GM12873 (cell line): Measurements from ENCODE around the gene RTN4R.

ENCODE experiments used
- CTCF ChIP-seq: IDR thresholded peaks from 2 replicates; pipeline ENCODE4 v1.5.1; 2012; ENCODE audit warnings: low read depth, mild to moderate bottlenecking, moderate library complexity, low read length, control low read depth; ENCODE audit not compliant: insufficient read depth; ENCODE audit errors: missing control alignments

RTN4R gene

GRCh38 chr22:20243176-20243536, 25.0 kb downstream of the RTN4R start:
- TF ChIP-seq CTCF = no peak

- no peak for TF ChIP-seq CTCF
Measured at GRCh38 chr22:20242393-20243175, 25.5 kb downstream of the RTN4R start.

- TF ChIP-seq CTCF = no peak
Measured at GRCh38 chr22:20241579-20242392, 26.3 kb downstream of the RTN4R start.

GRCh38 chr22:20240900-20241299, 27.2 kb downstream of the RTN4R start:
- no peak for TF ChIP-seq CTCF

- TF ChIP-seq CTCF = no peak
Measured at GRCh38 chr22:20240447-20240764, 27.7 kb downstream of the RTN4R start.

- TF ChIP-seq CTCF = no peak
Measured at GRCh38 chr22:20239676-20240446, 28.3 kb downstream of the RTN4R start.
